Left colon (tissue), 2 donors: ENCODE results near the gene TP63. TPM values are rescaled to one million over a fixed set of nuclear protein-coding genes. Genes with fewer than 3 reads are reported as not detected.

Source experiments
- ATAC-seq: fragments of 200-7000 bp; cut with Tn5 transposase; one replicate; pipeline ENCODE4 v1.9.1; 2020; ENCODE audit warnings: mild to moderate bottlenecking, moderate library complexity
- DNase-seq, 2 donors: peaks; one replicate each; pipeline ENCODE4 v3.0.0-alpha.2; 2020
- intact Hi-C, 2 donors: fragments of 100-400 bp; cut with DNase I in 1 of 2; cut with micrococcal nuclease in 1 of 2; formaldehyde crosslinking; loops; one replicate each; pipeline versions ENCODE4 v1.11.2 to v1.14.0; 2022; cut with DNase I, micrococcal nuclease
- total RNA-seq, 2 donors: library from RNA; stranded (reverse); fragmentation: NEBNext Ultra II Directional; extraction: Animal tissue kit (Norgen Biotek cat#: 25700); gene quantifications; one replicate each; pipeline ENCODE4 v1.2.1, GENCODE V29; 2021
- donor health status: DM: no; HTN: no; CAD: no.
- donor health status: DM: yes; HTN: yes; CAD: no.

TP63 gene
- total RNA-seq, 2 donors from 2014 or later = 0.11 TPM; not detected in 1

DNA sequence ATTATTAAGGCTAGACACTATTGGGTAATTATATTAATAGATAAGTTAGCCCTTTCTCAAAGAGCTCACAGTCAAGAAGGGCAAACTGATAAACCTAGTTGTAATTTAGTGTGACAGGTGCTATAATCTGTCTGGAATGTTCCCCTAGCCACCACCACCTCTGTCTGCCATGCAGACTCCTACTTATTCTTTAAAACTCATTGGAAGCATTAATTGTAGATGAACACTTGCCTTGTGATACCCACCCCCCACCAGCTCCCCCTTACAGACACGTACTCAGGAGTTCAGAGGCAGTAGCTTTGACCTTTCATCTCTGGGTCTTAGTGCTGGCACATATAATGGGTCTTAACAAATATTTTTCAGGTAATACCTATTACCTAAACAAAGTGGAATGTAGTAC is 195.9 kb downstream of the TP63 start:
- ATAC-seq = no peak
- intact Hi-C loops = no loop called here
- DNase-seq = no peak

DNA sequence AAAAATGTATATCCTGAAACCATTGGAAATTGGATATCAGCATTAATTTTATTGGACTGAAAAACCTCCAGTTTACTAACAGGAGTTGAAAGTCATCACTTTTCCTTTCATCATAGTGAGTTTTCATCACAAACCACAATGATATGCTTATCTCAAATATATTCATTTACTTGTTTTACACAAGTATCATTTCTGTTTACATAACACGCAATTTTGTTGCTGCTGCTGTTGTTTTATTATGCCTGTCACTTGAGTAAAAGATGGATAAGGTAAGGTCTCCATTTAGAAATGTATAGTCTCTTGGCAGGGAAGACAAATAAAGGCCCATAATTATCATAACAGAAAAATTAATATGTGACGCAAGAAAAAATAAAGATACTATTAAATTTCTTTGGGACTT is 199.2 kb downstream of the TP63 start:
- intact Hi-C loops = no loop called here
- no peak for ATAC-seq

GRCh38 chr3:189833266-189833665 is 202.1 kb downstream of the TP63 start:
- intact Hi-C loops = no loop called here
- ATAC-seq (no peak), DNase-seq (no peak)

More for the DNA sequence above, 199.2 kb downstream of the TP63 start:
- no peak for DNase-seq

DNA sequence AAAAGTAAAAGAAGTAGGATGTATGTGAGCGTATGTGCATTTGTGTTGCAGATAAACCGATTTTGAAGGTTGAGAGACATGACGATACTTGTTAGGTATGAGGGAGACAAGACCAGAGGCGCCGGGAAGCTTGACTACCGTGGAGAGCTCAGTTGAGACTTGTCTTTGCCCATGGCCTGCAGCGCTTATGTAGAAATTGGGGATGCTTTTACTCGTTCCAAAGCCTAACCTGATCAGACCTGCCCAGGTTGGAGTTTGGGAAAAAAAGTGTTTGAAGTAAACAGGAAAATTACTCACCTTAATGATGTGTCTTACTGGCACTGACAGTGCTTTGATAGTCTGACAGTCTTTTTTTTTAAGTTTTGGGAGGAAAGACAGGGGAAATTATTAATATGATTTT is 202.8 kb downstream of the TP63 start:
- DNase-seq = no peak
- intact Hi-C loops = no loop called here
- ATAC-seq = no peak

DNA sequence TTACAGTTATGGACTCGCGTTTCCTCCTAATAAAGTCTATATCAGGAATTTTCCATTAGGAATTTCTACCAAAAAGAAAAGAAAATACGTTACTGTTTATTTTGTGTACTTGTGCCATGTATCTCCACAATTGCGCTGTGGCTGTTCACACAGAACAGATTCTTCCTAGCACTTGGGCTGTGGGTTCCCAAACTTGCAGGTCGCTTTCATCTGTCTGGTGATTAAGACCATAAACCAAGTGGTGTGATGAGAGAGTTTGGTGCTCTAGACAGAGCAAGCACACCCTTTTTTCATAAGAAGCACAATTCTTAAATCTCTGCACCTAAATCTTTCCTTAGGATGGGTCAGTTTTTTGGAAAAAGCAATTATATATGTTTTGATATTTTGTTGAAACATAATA is 203.3 kb downstream of the TP63 start:
- intact Hi-C loops = no loop called here
- ATAC-seq (no peak), DNase-seq (no peak)

GRCh38 chr3:189836795-189837194 is 205.6 kb downstream of the TP63 start:
- DNase-seq (no peak), ATAC-seq (no peak)
- intact Hi-C loops = no loop called here

DNA sequence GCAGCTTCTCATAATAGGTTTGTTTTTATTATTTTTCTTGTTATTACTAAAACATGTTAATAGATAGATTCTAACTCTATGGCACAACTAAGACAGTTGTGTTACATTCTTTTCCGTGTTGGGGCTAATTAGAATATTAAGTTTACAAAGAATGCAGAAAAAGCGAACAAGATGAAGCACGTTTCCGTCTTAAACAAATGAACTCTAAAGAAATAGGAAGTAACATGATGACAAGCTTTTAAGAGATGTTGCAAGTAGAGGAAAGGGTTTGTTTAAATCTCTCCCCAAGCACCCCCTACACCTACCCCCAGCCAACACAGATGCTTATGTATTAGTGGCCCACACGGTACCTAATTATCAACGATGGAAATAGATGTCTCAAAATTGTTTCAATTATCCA is 207.1 kb downstream of the TP63 start:
- DNase-seq (no peak), ATAC-seq (no peak)
- intact Hi-C loops = no loop called here

DNA sequence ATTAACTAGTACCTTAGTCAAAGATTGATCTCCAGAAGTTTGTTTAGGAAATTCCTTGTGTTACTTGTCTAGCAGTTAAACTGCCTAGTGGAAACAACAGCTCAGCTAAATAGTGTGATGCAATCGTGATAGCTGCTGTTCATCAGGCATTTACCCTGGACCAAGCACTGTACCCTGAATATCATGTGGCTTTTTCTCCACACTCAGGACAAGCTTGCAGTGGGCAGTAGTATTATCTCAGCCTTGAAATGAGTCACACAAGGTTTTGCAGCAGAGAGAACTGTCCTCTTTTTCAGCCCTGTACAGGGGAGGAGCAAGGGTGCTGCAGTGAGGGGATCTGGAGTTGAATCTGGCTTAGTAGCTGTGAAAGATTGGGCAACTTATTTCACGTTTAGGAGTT is 208.4 kb downstream of the TP63 start:
- no peak for DNase-seq
- no peak for ATAC-seq
- intact Hi-C loops = no loop called here

DNA sequence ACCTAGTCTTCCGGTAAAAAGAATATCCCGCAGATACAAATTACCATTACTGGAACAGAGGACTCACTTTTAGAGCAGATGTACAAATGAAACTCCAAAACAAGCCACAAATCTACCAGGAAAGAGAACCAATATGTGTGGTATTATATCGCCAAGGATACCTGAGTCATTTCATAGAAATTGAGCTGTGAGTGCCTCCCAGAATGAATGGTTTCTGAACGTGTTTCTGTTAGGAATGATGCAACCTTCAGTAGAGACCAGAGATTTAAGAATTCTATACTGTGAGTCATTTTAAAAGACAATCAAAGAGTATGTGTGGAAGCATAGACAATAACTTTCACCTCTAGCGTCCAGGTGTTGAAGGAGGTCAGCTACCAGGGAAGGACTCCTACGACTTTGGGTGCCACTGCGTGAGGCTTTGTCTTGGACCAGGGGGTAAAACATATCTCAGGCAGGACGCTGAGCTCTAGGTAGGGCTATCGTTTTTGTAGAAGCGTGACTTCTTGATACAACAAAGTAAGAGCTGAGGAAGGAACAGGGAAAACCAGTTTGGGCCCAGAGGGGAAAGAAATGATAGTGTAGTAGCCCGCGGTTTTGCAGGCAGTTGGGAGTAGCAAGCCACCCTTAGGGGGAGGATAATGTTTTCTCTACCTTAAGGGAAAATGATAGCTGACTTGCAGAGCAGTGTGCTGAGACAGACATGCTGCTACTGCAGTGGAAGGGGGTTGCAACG is 210.4 kb downstream of the TP63 start:
- intact Hi-C loops = no loop called here
- ATAC-seq (no peak), DNase-seq (no peak)

- ATAC-seq = peak; percentile 76
- peak; percentile 32 to 36 for DNase-seq
- intact Hi-C loops = no loop called here
Measured at GRCh38 chr3:189842681-189843602, 211.8 kb downstream of the TP63 start.

DNA sequence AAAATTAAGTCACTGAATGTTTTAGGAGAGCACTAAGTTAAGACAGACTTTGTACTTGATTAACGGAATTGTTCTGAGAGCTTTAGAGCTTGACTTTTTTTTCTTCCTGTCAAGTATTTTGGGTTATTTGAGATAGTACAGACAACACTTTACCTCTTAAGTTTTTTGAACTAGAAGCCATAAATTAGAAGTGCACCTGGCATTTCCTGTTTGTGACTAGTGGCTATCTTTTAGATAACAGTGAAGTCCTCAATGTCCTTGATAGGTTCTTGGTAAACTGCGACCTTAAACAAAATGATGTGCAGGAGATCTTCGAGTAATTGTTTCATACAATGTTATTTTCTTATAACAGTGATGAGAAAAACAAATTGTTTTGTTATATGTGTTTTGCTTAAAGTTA is 213.9 kb downstream of the TP63 start:
- no peak for DNase-seq
- intact Hi-C loops = no loop called here
- no peak for ATAC-seq

DNA sequence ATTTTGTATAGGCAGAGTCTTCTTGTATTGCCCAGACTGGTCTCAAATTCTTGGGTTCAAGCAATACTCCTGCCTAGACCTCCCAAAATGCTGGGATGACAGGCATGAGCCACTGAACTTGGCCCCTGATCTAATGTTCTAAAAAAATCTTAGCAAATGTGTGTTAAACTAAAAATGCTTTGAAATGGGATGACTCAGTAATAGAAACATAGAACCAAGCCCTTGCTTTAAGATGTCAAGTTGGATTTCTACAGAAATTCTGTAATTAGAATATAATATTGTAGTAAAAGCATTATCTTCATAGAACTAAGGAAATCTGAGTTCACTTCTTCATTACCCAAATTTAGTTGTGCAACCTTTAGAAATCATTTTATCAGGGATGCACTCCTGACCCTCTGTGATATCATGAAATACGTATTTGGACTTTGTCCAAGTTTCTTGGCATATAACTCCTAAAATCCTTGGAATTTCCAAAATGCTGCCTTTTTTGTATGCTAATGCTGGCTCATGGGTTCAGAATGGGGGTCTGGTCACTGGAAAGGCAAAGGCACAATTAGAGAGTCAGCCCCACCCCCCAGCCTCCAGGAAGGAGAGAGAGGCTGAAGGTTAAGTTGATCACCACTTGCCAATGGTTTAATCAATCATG is 217.3 kb downstream of the TP63 start:
- intact Hi-C loops = no loop called here
- DNase-seq (no peak), ATAC-seq (no peak)

DNA sequence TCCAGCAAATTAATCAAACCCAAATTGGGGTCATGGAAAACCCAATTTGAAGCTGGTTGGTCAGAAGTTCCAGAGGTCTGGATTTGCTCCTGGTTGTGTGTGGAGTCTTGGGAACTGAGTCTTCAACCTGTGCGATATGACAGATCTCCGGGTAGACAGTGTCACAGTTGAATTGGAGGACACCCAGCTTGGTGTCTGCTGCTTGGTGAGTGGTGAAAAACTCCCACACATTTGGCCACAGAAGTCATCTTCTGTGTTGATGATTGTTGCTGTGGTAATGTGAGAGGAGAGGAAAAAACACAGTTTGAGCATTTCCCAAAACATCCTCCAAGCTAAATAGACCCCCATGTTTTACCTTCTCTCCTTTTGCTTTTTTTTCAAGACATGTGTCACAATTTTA is 218.1 kb downstream of the TP63 start:
- ATAC-seq (no peak), DNase-seq (no peak)
- intact Hi-C loops = no loop called here

DNA sequence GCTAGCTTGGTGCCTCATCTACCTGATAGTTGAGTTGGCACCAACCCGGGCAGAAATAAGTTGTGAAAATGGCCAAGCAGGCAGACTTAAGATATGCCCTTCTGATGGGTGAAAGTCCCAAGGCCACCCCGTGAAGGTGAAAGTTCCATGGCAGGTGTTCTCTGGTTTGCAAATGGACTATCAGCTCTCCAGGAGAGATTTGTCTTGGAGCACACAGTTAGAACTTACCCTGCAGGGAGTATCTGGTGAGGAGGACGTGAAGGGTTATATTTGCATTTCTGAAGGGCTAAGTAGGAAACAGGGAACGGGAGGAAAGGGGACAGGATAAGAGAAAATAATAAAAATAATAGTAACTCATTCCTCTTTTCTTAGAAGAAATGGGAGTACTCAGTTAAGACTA is 220.5 kb downstream of the TP63 start:
- no peak for DNase-seq
- no peak for ATAC-seq
- intact Hi-C loops = no loop called here

- no peak for ATAC-seq
- no peak for DNase-seq
- intact Hi-C loops = no loop called here
Measured at GRCh38 chr3:189853906-189854305, 222.7 kb downstream of the TP63 start.

GRCh38 chr3:189860296-189860695 is 229.1 kb downstream of the TP63 start:
- ATAC-seq = no peak
- intact Hi-C loops = no loop called here
- no peak for DNase-seq

- DNase-seq = no peak
- intact Hi-C loops = no loop called here
Measured at GRCh38 chr3:189862385-189862998, 231.3 kb downstream of the TP63 start.

DNA sequence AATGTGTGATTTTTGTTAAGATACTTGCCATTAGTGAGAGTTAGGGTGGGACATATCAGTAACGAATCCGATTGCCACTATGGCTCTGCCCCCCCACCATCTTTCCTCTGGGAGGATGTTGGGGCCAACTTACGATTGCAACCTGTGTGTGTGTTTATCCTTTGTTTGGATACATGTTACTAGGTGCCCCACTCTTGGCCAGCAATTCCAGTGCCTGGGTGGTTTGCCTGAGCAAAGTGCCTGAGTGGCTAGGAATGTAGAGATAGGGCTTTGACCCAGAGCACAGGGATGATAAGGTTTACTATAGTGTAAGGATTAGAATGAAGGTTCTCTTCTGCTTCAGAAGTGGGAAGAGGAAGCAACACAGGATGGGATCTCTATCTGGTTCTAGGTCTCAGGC is 231.8 kb downstream of the TP63 start:
- intact Hi-C loops = no loop called here
- ATAC-seq (no peak), DNase-seq (no peak)

More at GRCh38 chr3:189862385-189862998, 231.3 kb downstream of the TP63 start:
- ATAC-seq = no peak

DNA sequence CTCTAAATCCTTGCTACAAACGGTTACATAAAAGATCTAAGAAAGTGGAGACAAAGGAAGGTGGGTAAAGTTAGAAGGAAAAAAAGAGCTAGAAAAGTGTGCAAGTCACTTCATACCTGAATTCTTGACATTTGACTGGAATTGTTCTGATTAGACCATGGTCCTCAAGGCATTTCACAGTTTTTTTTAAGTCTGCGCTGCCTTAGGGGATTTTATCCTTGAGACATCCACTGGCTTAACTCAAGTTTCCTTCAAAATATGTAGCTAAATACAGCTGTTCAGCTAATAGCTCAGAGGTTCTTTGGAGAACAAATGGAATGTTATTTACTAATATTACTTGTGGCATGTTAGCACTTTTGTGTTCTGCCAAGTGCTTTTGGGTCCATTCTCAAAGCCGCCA is 236.9 kb downstream of the TP63 start:
- no peak for DNase-seq
- ATAC-seq = no peak
- intact Hi-C loops = no loop called here
